BJ (cell line): ENCODE measurements around the gene MYZAP. TPM values are rescaled to one million over a fixed set of nuclear protein-coding genes. Genes with fewer than 3 reads are reported as not detected.

ENCODE experiments used
- CTCF ChIA-PET: fragments of 350-600 bp; formaldehyde crosslinking; extraction: SDS; loops from one replicate; lab custom pipeline; 2021; ENCODE audit warnings: antibody characterized with exemption, inconsistent platforms; lab: Yijun Ruan, JAX
- POLR2A ChIA-PET: fragments of 300-600 bp; sonication (Branson Sonifier 250); formaldehyde crosslinking; extraction: SDS; loops from one replicate; lab custom pipeline; 2021; ENCODE audit warnings: antibody characterized with exemption; lab: Charles Lee
- DNase-seq: peaks from one replicate; pipeline ENCODE4 v3.0.0-alpha.2; 2011; ENCODE audit warnings: low read depth
- H3K27me3 ChIP-seq: 2 replicates; pipeline ENCODE4 v1.6.0; 2011; ENCODE audit warnings: low read length; ENCODE audit not compliant: control insufficient read depth, insufficient read depth
- H3K36me3 ChIP-seq: 2 replicates; pipeline ENCODE4 v1.5.1; 2011; ENCODE audit warnings: low read length; ENCODE audit not compliant: control insufficient read depth, insufficient read depth
- H3K4me3 ChIP-seq: 2 replicates; pipeline ENCODE4 v1.5.1; 2011; ENCODE audit warnings: low read depth, mild to moderate bottlenecking, control low read depth, low read length
- polyA plus RNA-seq: library from polyadenylated mRNA; depleted of rRNA; stranded (reverse); fragments of >200 nt; gene quantifications from 2 replicates; pipeline ENCODE4 v1.2.3, GENCODE V29; 2011
- TF ChIP-seq, protein P1 (sequence below): IDR thresholded peaks from 2 replicates; pipeline ENCODE4 v1.5.1; 2011; ENCODE audit warnings: low read depth, mild to moderate bottlenecking, control low read depth, inconsistent platforms, low read length, moderate library complexity; ENCODE audit not compliant: insufficient read depth

The MYZAP gene
- polyA plus RNA-seq, 1 experiment, result 0.11 TPM

DNA sequence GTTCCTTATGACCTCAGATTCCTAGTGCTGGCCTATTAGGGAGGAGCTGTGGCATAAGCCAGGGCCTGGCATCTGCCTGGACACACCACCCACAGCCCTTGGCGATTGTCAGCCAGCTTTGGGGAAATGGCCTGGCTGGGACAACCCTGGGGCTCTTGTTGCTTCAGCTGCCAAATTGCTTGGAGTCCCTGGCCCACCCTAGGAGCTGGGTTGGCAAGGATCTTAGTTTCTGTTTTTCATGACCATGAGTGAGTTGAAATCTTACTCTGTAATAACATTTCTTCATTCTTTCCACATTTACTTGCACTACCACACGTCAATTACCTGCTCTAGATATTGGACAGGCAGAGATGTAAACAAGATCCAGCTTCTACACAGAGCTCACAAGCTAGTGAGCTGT, 1.9 kb upstream of the MYZAP start:
- no peak for DNase-seq
- POLR2A ChIA-PET, result no interaction called here
- H3K36me3 ChIP-seq, result no peaks in the 10 kb centered on the region
- CTCF ChIA-PET, result interaction anchor here (1.2 kb wide), 2 partner anchors 10 to 20 kb away, joined by 3 to 5 read pairs; no protein-coding TSS in a partner anchor
- peaks cover 5% of the 10 kb centered on the region; the same call in 1 of the 2 replicates for H3K27me3 ChIP-seq
- no peak overlapping the region for H3K4me3 ChIP-seq
- TF ChIP-seq, protein P1, sequence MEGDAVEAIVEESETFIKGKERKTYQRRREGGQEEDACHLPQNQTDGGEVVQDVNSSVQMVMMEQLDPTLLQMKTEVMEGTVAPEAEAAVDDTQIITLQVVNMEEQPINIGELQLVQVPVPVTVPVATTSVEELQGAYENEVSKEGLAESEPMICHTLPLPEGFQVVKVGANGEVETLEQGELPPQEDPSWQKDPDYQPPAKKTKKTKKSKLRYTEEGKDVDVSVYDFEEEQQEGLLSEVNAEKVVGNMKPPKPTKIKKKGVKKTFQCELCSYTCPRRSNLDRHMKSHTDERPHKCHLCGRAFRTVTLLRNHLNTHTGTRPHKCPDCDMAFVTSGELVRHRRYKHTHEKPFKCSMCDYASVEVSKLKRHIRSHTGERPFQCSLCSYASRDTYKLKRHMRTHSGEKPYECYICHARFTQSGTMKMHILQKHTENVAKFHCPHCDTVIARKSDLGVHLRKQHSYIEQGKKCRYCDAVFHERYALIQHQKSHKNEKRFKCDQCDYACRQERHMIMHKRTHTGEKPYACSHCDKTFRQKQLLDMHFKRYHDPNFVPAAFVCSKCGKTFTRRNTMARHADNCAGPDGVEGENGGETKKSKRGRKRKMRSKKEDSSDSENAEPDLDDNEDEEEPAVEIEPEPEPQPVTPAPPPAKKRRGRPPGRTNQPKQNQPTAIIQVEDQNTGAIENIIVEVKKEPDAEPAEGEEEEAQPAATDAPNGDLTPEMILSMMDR, result no peak

- ChIA-PET CTCF (interaction anchor here (1.7 kb wide), 1 partner anchor 21 kb away, joined by 5 read pairs; no protein-coding TSS in a partner anchor), POLR2A (no interaction called here)
- H3K27me3 ChIP-seq, result peaks cover 5% of the 10 kb centered on the region; the same call in 1 of the 2 replicates
- no peak for DNase-seq
- peak overlapping the region; percentile 45 for H3K4me3 ChIP-seq
- no peaks in the 10 kb centered on the region for H3K36me3 ChIP-seq
- TF ChIP-seq, protein P1, result no peak
Measured at GRCh38 chr15:57591237-57591821, 375 bp upstream of the MYZAP start.

DNA sequence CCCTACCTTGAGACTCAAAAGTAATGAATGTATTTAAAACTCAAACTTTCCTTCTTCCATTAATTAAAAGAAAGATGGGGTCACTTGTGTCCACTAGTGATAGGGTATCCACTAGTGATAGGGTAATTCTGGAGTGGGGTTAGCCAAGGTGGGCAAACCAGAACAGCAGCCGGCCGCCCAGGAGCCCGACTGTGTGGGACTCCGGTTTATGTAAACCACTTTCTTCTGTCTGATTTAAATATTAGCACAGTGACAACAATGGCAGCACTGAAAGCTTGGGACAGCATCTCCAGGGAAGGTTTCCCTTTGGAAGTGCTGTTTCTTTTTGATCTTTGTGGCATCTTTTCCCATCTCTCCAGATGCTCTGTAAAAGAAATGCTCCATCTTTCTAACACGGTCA, 722 bp downstream of the MYZAP start:
- Histone ChIP-seq H3K4me3 (peak overlapping the region; percentile 45), H3K27me3 (peaks cover 5% of the 10 kb centered on the region; the same call in 1 of the 2 replicates), H3K36me3 (no peaks in the 10 kb centered on the region)
- ChIA-PET POLR2A (no interaction called here), CTCF (interaction anchor here (1.7 kb wide), 1 partner anchor 20 kb away, joined by 5 read pairs; no protein-coding TSS in a partner anchor)
- DNase-seq, result no peak
- TF ChIP-seq, protein P1, result no peak

DNA sequence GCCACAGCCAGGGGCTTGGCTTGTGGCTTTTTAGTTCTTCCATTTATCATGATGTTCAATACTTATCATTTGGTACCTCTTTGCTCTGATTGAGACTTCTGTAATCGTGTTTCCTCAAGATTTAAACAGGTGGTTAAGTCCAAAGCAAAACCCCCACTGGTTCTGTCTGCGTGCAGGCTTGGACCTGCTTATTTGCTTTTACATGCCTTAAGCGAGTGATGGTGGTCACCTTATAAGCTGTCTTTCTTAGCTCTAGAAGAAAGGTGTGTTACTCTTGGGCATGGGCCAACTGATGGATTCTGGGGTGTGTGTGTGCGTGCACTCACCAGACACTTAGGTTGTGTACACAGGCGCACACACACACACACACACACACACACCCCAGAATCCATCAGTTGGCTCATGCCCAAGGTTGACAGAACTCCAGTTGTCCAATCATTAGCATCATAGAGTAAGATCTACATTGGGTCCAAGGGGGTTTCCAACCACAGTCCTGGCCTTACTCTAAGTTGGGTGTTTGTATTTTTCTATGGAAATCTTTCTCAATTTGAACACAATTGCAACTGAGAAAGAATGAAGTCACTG, 1.2 kb downstream of the MYZAP start:
- TF ChIP-seq, protein P1, result no peak
- H3K36me3 ChIP-seq, result no peaks in the 10 kb centered on the region
- peaks cover 5% of the 10 kb centered on the region; the same call in 1 of the 2 replicates for H3K27me3 ChIP-seq
- POLR2A ChIA-PET, result no interaction called here
- H3K4me3 ChIP-seq, result no peak overlapping the region
- CTCF ChIA-PET, result interaction anchor here (1.1 to 1.7 kb wide), 3 partner anchors 12 to 46 kb away, joined by 3 to 5 read pairs (median 3); no protein-coding TSS in a partner anchor
- DNase-seq, result no peak

DNA sequence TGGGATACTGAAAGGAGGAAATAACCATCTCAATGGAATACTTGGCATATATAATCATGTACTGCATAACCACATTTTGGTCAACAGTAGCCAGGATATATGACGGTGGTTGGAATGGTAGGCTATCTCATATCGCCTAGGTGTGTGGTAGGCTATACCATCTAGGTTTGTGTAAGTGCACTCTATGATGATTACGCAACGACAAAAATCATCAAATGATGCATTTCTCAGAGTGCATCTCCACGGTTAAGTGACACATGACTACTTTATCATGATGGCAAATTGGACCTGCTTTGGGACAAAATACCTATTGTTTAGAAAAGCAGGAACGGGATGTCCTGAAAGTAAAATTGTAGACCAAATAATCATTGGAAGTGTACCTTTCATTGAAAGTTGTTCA, 2.8 kb downstream of the MYZAP start:
- ChIA-PET POLR2A (interaction anchor here (0.7 kb wide), 1 partner anchor 102 kb away, joined by 5 read pairs; no protein-coding TSS in a partner anchor), CTCF (interaction anchor here (1.5 kb wide), 1 partner anchor 47 kb away, joined by 3 read pairs; no protein-coding TSS in a partner anchor)
- Histone ChIP-seq H3K27me3 (0 out of 2 replicates have a peak, but pooled peaks cover 4% of the 10 kb centered on the region), H3K36me3 (no peaks in the 10 kb centered on the region), H3K4me3 (no peak overlapping the region)
- TF ChIP-seq, protein P1, result no peak
- DNase-seq, result no peak
